Effector memory CD4-positive, alpha-beta T cell (primary cell): ENCODE data around the gene PPIL1.

Experiments
- DNase-seq, 3 donors: peaks; one replicate each; pipeline ENCODE4 v3.0.0-alpha.2; 2020
- H3K27ac ChIP-seq: 2 replicates; pipeline ENCODE4 v1.7.0; 2013; ENCODE audit warnings: mild to moderate bottlenecking, low read length, moderate library complexity; ENCODE audit not compliant: insufficient read depth, poor library complexity, severe bottlenecking
- H3K27me3 ChIP-seq: replicated peaks from 2 replicates; pipeline ENCODE4 v1.7.0; 2013; ENCODE audit warnings: mild to moderate bottlenecking, low read length; ENCODE audit not compliant: insufficient read depth, control insufficient read depth, poor library complexity, severe bottlenecking
- H3K36me3 ChIP-seq: 2 replicates; pipeline ENCODE4 v1.7.0; 2013; ENCODE audit warnings: mild to moderate bottlenecking, low read length, moderate library complexity; ENCODE audit not compliant: control insufficient read depth, insufficient read depth
- H3K4me1 ChIP-seq: 2 replicates; pipeline ENCODE4 v1.7.0; 2013; ENCODE audit warnings: low read length, mild to moderate bottlenecking; ENCODE audit not compliant: control insufficient read depth, insufficient read depth, poor library complexity, severe bottlenecking
- H3K4me3 ChIP-seq: 2 replicates; pipeline ENCODE4 v1.7.0; 2013; ENCODE audit warnings: low read length, low read depth, mild to moderate bottlenecking; ENCODE audit not compliant: insufficient read depth, poor library complexity, severe bottlenecking
- H3K9me3 ChIP-seq: 2 replicates; pipeline ENCODE4 v1.7.0; 2013; ENCODE audit warnings: mild to moderate bottlenecking, low read length, moderate library complexity; ENCODE audit not compliant: control insufficient read depth

PPIL1 gene

DNA sequence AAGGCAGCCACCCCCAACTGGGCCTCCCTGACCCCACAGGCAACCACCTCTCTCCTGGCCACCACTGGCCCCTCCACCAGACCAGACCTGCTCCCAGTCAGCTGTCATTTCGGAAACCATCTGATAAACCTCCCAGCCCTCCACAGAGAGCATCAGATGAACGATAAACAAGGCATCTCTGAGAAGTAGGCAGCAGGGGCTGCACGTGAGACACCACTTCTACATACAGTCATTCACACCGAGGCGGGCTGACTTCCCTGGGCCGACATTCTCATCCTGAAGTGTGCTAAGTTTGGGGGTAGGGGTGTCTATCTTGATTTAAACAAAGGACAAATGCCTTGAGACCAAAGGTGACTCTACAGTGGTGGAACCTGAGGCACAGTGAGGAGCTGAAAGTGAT, 49.2 kb downstream of the PPIL1 start:
- Histone ChIP-seq H3K9me3 (no peaks in the 10 kb centered on the region), H3K36me3 (no peaks in the 10 kb centered on the region)
- no peak for DNase-seq

DNA sequence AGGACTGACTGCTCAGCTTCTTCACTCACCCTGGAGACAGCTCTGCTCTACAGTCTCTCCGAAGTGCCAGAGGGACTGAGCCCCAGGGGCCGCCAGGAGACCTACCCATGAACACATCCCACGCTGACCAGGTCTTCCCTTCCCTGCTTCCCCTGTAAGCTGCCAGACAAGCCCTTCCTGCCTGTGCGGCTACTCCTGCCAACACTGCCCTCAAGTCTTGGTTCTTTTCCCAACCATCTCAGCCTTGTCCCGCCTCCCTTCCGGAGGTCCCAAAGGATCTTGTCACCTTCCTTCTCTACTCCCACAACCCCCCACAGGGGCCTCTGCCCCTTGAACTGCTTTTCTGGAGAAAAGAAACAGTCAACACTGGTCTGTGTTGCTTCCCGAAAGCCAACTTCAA, 50.4 kb downstream of the PPIL1 start:
- H3K27me3 ChIP-seq, result no peaks in the 10 kb centered on the region
- no peaks in the 10 kb centered on the region for H3K9me3 ChIP-seq
- H3K4me1 ChIP-seq, result no peaks in the 10 kb centered on the region
- no peak overlapping the region for H3K27ac ChIP-seq
- no peak for DNase-seq
- no peak overlapping the region for H3K4me3 ChIP-seq
- no peaks in the 10 kb centered on the region for H3K36me3 ChIP-seq

More for the DNA sequence above, 49.2 kb downstream of the PPIL1 start:
- Histone ChIP-seq H3K27ac (no peak overlapping the region), H3K4me1 (no peaks in the 10 kb centered on the region), H3K27me3 (no peaks in the 10 kb centered on the region), H3K4me3 (no peak overlapping the region)

DNA sequence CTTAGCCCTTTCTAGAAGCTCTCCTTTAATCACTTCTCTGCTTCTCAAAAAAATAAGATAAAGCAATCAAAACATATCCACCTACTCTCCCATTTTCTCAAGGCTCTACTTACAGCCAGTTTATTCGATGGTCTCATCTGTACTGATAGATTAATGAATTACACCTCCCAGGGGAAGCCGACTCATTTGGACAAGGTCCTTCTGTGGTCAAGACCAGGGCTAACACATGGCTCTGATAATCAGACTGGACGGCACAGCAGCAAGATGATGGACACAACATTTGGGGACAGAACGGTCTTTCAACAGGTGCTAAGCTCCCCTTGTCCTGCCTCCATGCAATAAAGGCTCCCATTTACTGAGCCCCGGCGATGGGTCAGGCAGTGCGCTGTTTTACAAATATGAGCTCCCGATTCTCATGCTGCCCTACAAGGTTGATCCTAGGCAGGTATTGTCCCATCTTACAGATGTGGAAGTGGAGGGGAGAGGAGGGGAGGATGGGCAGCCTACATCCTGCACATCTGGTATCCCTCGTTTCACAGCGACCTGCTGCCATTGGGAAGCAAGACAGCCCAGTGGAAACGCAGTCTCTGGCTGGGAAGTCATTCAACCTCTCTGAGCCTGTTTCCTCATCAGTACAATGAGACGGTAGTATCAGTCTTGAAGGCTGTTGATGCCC, 51.0 kb downstream of the PPIL1 start:
- Histone ChIP-seq H3K4me3 (no peak overlapping the region), H3K9me3 (no peaks in the 10 kb centered on the region), H3K27ac (no peak overlapping the region), H3K36me3 (no peaks in the 10 kb centered on the region), H3K4me1 (no peaks in the 10 kb centered on the region), H3K27me3 (no peaks in the 10 kb centered on the region)
- no peak for DNase-seq

GRCh38 chr6:36822506-36823269, 51.9 kb downstream of the PPIL1 start:
- Histone ChIP-seq H3K36me3 (no peaks in the 10 kb centered on the region), H3K4me1 (no peaks in the 10 kb centered on the region), H3K27ac (no peak overlapping the region), H3K4me3 (no peak overlapping the region), H3K9me3 (no peaks in the 10 kb centered on the region), H3K27me3 (no peaks in the 10 kb centered on the region)
- DNase-seq, result no peak

GRCh38 chr6:36821581-36822335, 52.8 kb downstream of the PPIL1 start:
- no peaks in the 10 kb centered on the region for H3K9me3 ChIP-seq

GRCh38 chr6:36820700-36821580, 53.7 kb downstream of the PPIL1 start:
- H3K27me3 ChIP-seq, result no peaks in the 10 kb centered on the region
- no peak for DNase-seq
- H3K36me3 ChIP-seq, result no peaks in the 10 kb centered on the region
- no peaks in the 10 kb centered on the region for H3K9me3 ChIP-seq
- H3K4me3 ChIP-seq, result no peak overlapping the region
- no peaks in the 10 kb centered on the region for H3K4me1 ChIP-seq
- H3K27ac ChIP-seq, result no peak overlapping the region

More at GRCh38 chr6:36821581-36822335, 52.8 kb downstream of the PPIL1 start:
- Histone ChIP-seq H3K27me3 (no peaks in the 10 kb centered on the region), H3K4me1 (no peaks in the 10 kb centered on the region), H3K27ac (no peak overlapping the region), H3K36me3 (no peaks in the 10 kb centered on the region), H3K4me3 (no peak overlapping the region)
- DNase-seq, result no peak

DNA sequence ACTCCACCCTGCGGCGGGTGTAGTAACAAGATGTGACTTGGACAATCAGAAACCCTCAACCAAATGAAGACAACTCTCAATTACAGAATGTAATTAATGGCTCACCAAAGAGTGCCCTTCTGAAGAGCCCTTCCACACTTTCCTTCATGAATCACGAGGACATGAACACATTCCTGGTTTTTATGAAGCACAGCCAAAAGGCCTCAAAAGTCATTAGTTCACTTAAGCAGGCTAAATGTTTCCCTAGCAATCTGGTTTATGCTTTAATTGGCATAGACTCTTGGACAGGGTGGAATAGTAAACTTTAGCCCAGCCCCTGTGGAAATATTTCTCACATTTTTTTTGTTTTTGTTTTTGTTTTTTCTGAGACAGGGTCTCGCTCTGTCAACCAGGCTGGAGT, 55.8 kb downstream of the PPIL1 start:
- no peak for DNase-seq
- H3K27ac ChIP-seq, result no peak overlapping the region
- no peak overlapping the region for H3K4me3 ChIP-seq
- no peaks in the 10 kb centered on the region for H3K36me3 ChIP-seq
- H3K27me3 ChIP-seq, result no peaks in the 10 kb centered on the region
- no peaks in the 10 kb centered on the region for H3K9me3 ChIP-seq
- no peaks in the 10 kb centered on the region for H3K4me1 ChIP-seq

DNA sequence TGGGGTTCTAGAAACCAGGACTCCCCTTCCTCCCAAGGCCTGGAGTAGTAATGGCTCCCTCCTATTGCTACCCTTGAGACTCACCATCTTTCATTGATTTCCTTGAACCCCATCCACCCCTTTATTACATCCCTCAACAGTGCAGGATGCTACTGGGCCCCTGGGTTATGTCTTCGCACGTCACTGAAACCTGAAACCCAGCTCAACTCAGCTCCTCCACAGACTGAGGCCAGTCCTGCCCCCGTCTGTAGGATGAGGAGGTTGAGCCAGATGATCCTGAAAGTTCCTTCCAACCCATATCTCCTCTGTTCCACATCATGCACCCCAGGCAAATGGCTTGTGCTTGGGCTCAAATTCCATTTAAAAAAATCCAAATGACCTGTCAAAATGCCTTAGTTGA, 56.8 kb downstream of the PPIL1 start:
- H3K27me3 ChIP-seq, result no peaks in the 10 kb centered on the region
- no peaks in the 10 kb centered on the region for H3K4me1 ChIP-seq
- no peak overlapping the region for H3K27ac ChIP-seq
- no peak overlapping the region for H3K4me3 ChIP-seq
- H3K36me3 ChIP-seq, result no peaks in the 10 kb centered on the region
- DNase-seq, result no peak
- no peaks in the 10 kb centered on the region for H3K9me3 ChIP-seq

- H3K36me3 ChIP-seq, result no peaks in the 10 kb centered on the region
- DNase-seq, result no peak
- no peak overlapping the region for H3K4me3 ChIP-seq
- no peaks in the 10 kb centered on the region for H3K9me3 ChIP-seq
- H3K27me3 ChIP-seq, result no peaks in the 10 kb centered on the region
- H3K27ac ChIP-seq, result no peak overlapping the region
- no peaks in the 10 kb centered on the region for H3K4me1 ChIP-seq
These were observed 57.3 kb downstream of the PPIL1 start for GRCh38 chr6:36817176-36817817.
